ENCODE results near the gene OSBPL9.

- TF ChIP-seq, protein P1, sequence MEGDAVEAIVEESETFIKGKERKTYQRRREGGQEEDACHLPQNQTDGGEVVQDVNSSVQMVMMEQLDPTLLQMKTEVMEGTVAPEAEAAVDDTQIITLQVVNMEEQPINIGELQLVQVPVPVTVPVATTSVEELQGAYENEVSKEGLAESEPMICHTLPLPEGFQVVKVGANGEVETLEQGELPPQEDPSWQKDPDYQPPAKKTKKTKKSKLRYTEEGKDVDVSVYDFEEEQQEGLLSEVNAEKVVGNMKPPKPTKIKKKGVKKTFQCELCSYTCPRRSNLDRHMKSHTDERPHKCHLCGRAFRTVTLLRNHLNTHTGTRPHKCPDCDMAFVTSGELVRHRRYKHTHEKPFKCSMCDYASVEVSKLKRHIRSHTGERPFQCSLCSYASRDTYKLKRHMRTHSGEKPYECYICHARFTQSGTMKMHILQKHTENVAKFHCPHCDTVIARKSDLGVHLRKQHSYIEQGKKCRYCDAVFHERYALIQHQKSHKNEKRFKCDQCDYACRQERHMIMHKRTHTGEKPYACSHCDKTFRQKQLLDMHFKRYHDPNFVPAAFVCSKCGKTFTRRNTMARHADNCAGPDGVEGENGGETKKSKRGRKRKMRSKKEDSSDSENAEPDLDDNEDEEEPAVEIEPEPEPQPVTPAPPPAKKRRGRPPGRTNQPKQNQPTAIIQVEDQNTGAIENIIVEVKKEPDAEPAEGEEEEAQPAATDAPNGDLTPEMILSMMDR (conservative IDR thresholded peaks at IDR 0.05; ENCODE audit: low read length) = no peak
- TF ChIP-seq EZH2phosphoT487 (IDR thresholded peaks at IDR 0.05; ENCODE audit: borderline replicate concordance, low read depth, low read length) = no peak
These were observed 101.0 kb downstream of the OSBPL9 start for GRCh38 chr1:51717842-51718241.

Data from OCI-LY7 (cell line).